ENCODE results near the gene PCYT2. TPM values are rescaled to one million over a fixed set of nuclear protein-coding genes. Genes with fewer than 3 reads are reported as not detected.

The PCYT2 gene
- total and polyA plus RNA-seq, 9 of the 15 experiments (the other 6 are each of a cell fraction or from before 2014, with no cell fraction given): 0.92 to 134 (median 82.5) TPM

DNA sequence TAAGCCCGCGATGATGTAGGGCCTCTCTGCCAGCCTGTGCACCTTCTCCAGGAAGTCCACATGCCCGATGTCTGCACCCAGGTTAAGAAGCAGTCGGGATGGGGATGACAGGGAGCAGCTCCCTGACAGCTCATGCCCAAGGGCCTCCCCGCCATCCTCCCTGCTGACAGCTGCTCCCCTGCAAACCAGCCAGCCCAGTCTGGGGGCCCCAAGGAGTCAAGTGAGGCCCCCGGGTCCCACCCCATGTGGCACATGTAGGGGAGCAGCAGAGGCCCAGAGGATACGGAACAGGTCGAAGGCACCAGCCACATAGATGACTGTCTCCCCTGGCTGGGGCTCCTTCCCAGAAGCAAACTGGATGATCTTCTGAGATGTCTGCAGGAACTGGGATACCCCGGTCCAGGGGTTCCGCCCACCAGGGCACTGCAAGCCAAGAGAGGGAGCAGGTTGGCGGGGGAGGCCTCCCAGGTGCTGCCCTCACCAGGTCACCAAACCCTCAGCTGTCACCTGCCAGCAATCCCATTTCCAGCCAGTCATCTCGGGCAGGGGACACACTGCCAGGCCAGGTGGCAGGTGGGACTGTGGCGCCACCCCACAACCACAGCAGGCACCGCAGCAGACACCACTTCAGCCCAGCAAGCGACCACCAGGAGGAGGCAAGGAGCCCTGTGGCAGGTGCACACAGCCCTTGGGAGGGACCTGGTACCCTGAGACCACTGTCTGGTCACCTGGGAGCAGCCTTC lies 4.6 kb downstream of the PCYT2 start:
- no TSS peak for BruUV-seq (replicated peaks)
- Histone ChIP-seq H3K4me3 (no peak overlapping the region), H4K20me1 (replicated peaks; ENCODE audit: control insufficient read depth, insufficient read depth, low read length) (no peaks in the 10 kb centered on the region; the same call in 1 of the 2 replicates), H3K79me2 (ENCODE audit: control insufficient read depth, insufficient read depth, low read length) (peaks cover 21% of the 10 kb centered on the region), H2AFZ (ENCODE audit: low read depth, low read length) (no peak overlapping the region), H3K27ac (ENCODE audit: extremely low read depth, low read depth, low read length) (no peak overlapping the region), H3K36me3 (ENCODE audit: control insufficient read depth, insufficient read depth, low read length) (peaks cover 68% of the 10 kb centered on the region; the same call in 2 of the 3 replicates), H3K4me1 (replicated peaks in 1 of 2; ENCODE audit: control insufficient read depth in 2 of 2, insufficient read depth in 2 of 2, low read length in 2 of 2) (peaks cover 18 to 95% of the 10 kb centered on the region in 2 experiments), H3K9me1 (ENCODE audit: control insufficient read depth, insufficient read depth, low read length) (peaks cover 3% of the 10 kb centered on the region), H3K9me3 (replicated peaks; ENCODE audit: control insufficient read depth, insufficient read depth, low read depth, low read length) (no peaks in the 10 kb centered on the region), H3K27me3 (ENCODE audit: control insufficient read depth in 2 of 2, insufficient read depth in 2 of 2, low read length in 2 of 2) (no peaks in the 10 kb centered on the region), H3K9ac (ENCODE audit: insufficient read depth in 1 of 2, low read depth in 2 of 2, low read length in 2 of 2) (0 out of 4 replicates have a peak overlapping the region, but pooled peaks of 1 of the 2 experiments have one; percentile 10), H3K4me2 (ENCODE audit: insufficient read depth, low read length) (no peak overlapping the region)
- POLR2A ChIA-PET: interaction anchor here (1.3 kb wide), 1 partner anchor 14 kb away, joined by 3 read pairs; no protein-coding TSS in a partner anchor
- intact Hi-C loops (cut with micrococcal nuclease) (no loop called here), in situ Hi-C loops (cut with MboI) (no loop called here)
- ATAC-seq (no peak), FAIRE-seq (no peak), DNase-seq (ENCODE audit: extremely low read depth in 1 of 4, low spot score in 3 of 4) (no peak)
- WGBS (ENCODE audit: insufficient coverage, low coverage, missing lambda C conversion rate): 94% methylated on average over 13 of the region's 15 CpGs
- TF ChIP-seq ZNF354B (CRISPR knock-in tag; IDR thresholded peaks at IDR 0.05) (no peak), NR1H2 (CRISPR knock-in tag; IDR thresholded peaks at IDR 0.05) (no peak), ZNF76 (CRISPR knock-in tag; IDR thresholded peaks at IDR 0.05; ENCODE audit: borderline replicate concordance) (no peak), RB1 (IDR thresholded peaks at IDR 0.05; ENCODE audit: low read depth) (no peak), CTCF (IDR thresholded peaks at IDR 0.05 in 2 of 3, conservative IDR thresholded peaks at IDR 0.05 in 1 of 3; ENCODE audit: insufficient read depth in 2 of 3, low read depth in 1 of 3, low read length in 3 of 3) (peak; percentile 24 to 85 (median 58); a peak in 4 of 6 replicates), LEF1 (IDR thresholded peaks at IDR 0.05) (no peak), RBFOX2 (IDR thresholded peaks at IDR 0.05; ENCODE audit: low read depth, low read length) (peak; percentile 7; the same call in 1 of the 2 replicates), GMEB1 (CRISPR knock-in tag; IDR thresholded peaks at IDR 0.05) (no peak)
- CTCF ChIA-PET (ENCODE audit: low intra/inter-chr PET ratio): no interaction called here
